HG03025 (cell line): ENCODE data around the gene PDCD1.
"Not testable (repeated sequence)": the region's sequence is repeated elsewhere in the genome, so short reads cannot be mapped to it uniquely, and the experiment has no call there.

ENCODE experiments used
- ATAC-seq: cut with Tn5 transposase; IDR thresholded peaks from one replicate; pipeline ENCODE4 v1.9.1; 2021; ENCODE audit warnings: mild to moderate bottlenecking, moderate library complexity; ENCODE audit not compliant: unreplicated experiment, low FRiP score

Gene PDCD1

DNA sequence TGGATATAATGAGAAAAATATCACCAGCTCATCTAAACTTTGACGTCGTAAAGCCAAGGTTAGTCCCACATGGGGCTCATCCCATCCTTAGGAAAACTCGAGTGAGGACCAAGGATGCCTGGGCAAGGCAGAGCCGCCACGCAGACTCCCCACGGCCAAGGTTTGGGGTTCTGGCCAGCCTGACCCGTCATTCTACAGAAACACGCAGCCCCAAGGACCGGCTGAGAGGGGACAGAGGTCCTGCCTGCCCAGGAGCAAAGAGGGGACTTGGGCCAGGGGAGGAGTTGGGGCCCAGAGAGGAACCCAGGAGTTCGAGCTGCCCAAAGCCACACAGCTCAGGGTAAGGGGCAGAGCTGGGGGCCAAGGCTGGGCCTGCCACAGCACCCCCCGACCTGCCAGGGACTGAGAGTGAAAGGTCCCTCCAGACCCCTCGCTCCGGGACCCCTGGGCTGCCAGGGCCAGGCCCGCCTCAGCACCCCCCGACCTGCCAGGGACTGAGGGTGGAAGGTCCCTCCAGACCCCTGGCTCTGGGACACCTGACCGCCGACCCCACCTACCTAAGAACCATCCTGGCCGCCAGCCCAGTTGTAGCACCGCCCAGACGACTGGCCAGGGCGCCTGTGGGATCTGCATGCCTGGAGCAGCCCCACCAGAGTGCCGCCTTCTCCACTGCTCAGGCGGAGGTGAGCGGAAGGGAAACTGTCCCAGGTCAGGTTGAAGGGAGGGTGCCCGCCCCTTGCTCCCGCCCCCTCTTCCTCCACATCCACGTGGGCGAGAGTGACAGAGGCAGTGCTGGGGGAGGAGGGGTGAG lies at the start of gene PDCD1:
PDCD1 (minus strand) TSS at position 689 of the 811 bp plus-strand sequence; CDS start at position 633, 56 bp downstream.
- no peak for ATAC-seq

DNA sequence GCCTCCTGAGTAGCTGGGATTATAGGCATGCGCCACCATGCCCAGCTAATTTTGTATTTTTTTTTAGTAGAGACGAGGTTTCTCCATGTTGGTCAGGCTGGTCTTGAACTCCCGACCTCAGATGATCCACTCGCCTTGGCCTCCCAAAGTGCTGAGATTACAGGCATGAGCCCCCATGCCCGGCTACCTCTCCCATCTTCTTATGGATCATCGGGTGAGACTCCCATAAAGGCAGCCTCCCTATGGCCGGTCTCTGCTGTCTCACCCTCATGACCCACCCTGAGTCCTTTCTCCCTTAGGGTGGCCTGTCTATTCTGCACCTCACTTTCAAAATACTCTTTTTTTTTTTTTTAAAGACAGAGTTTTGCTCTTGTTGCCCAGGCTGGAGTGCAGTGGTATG lies 49.1 kb upstream of the PDCD1 start:
- ATAC-seq: not testable (repeated sequence)

DNA sequence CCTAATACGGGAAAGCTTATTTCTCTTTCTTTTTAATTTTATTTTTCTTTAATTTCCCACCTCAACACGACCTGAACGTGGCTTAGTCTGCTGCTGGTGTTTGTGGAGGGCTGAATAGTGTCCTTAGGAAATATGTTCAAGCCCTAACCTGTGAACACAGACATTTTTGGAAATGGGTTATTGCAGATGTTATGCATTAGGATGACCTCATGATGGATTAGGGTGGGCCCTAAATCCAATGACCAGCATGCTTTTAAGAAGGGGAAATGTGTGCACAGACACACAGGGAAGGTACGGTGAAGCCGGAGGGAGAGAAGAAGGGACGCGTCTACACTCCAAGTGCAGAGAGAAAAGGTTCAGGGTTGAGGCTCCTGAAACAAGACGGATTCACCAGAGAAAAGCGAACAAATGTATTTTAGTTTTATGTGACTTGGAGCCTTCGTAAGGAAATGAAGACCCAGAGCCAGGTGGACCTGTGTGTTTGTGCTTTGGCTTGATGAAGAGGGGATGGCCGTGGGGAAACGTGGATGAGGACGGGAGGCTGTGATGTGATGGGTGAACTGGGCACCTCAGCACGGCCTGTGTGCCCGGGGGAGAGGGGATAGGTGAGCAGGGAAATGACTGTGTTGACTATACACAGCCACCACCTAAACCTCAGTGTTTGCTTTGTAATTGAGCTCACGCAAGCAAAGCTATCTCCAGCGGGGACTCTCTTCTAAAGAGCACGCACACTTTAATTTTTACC lies 48.3 kb upstream of the PDCD1 start:
- ATAC-seq: no peak

DNA sequence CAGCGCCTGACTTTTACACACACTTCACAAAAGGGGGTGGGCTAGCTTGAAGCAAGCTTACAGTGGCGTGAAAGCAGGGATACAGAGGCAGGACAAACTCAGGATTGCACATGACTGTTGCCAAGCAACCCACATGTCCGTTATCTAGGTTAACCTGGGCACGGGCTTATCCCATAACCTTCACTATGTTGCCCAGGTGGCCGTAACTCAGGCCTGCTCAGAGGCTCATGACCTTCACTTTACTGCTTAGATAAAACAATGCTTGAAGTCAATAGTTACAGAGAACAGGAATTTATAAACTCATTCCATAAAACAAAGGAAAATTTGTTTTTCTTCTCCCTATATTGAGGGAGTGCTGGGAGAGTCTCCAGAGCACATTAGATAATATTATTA lies 47.7 kb upstream of the PDCD1 start:
- ATAC-seq: not testable (repeated sequence)

DNA sequence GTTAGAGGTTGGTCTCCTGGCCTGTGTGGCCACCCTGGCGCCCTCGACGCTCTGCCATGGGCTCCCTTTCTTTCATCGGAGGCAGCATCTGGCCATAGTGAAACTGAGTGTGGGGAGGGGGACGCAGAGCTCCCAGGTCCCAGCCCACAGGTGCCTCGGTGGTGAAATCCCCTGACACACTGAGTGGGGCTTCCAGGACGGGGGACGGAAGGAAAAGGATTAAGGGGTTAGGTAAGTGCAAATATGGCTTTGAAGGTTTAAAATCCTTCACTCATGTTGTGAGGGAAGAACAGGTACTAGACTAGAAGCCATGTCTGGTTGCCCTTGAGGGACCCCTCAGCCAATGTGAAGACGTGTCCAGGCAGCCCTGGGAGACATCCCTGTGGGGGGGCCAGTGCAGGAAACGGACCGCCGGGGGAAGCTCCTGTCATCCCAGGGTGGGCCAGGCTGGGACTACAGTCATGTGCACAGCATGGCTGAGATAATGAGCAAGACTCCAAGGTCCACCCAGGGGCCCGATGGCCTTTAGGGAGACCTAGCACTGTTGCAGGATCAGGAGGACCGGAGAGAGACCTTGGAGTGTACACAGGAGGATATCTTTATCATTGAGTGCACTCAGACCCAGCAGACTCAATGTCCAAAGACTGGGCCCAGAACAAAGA lies 47.2 kb upstream of the PDCD1 start:
- no peak for ATAC-seq

DNA sequence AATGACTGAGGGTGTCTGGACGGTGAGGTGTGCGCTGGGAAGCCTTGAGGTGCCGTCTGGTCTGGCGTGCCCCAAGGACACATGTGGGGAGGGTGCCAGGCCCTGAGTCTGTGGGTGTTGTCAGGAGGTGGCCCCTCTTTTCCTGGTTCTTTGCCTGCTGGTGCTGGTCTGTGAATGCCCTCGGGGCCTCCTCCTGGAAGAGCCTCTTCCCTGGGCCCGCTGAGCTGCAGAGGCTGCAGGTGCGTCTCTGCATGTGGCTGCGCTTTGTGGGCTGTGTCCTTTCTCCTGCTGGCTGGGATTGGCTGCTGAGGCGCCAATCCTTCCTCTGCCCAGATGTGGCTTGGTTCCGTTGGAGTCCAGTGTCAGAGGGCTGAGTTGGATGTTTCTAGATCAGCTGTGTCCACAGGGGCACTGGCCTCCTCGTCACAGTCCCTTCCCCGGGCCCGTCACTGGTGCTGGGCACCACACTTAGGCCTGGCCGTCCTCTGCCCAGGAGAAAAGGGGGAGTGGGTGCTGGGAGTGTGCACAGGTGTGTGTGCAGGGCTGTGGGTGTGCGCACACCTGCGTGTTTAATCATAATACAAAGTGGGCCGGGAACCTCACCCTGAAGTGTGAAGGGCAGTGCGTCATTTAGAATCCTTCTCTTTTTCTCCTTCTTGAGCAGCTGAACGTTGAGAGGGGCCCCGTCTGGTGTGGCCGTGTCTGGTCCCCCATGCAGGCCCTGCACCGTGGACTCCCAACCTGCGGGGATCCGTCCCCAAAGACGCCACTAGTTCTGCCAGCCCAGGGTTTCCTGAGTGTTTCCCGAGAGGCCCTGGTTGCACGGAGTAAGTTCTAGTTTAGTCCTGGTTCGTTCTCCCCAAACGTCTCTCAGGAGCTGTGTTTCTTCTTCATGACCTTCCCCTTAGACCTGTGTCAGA lies 46.4 kb upstream of the PDCD1 start:
- no peak for ATAC-seq

DNA sequence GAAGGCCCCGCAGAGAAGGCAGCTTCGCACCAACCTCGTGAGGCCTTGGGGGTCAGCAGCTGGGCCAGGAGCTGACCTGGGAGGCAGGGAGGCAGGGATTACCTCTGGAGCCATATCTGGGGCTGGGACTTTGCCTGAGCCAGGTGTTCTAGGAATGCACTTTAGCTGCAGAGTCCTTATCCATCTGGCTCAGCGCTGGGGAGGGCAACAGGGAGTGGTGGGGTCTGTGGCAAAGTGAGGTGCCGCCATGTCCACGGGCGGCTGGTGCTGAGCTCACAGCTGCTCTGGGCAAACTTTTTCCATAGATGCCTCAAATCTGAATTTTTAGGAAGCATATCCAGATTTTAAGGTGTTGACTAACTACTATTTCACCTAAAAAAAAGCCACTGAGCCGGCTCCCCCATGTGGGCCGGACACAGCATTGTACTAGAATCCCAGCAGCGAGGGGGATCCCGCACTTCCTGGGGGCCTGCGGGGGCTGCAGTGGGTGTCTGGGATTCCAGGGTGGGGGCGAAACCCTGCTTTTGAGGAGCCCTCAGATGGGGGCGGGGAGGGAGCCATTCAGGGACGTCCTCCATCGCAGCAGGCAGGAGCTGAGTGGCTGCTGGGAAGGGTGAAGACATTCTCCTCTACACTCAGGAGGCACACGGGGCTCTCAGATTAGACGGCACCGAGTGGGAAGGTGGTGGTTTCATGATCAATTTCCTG lies 45.5 kb upstream of the PDCD1 start:
- no peak for ATAC-seq

DNA sequence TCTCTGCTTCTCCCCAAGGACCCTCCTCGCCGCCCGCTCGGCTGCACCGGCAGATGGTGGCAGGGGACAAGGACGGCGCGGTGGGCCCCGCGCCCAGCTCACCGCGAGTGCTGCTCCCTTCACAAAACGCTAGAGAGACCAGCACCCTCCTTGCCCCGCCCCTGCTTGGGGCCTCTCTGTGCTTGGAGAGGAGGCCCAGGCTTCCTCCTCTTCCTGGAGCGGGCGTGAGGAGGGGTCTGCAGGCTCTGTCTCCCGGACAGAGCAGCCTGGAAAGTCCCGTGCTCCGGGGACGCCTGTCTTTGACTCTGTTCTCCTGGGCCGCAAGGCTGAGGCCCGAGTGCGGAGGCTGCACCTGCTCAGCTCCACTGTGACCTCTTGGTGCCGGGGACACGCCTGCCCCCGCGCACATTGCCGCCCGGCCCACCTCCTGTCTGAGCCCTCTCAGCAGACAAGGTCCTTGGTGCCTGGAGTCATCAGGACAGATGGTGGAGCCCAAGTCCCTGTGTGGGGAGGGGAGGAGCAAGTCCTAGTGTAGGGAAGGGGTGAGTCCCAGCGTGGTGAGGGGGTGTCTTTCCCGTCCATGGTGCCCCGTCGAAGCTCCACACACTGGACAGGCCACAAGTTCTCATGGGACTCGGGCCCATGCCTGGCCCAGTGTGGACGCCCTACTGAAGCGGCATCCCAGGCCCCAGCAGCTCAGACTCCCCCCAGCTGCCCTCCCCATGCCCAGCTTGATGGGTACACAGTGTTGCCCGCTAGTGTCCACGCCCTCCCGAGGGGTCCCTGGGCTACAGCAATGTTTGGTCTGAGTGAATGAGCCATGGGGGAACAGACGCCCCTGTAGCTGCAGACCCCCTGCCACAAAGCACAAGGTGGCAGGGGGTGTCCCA lies 44.7 kb upstream of the PDCD1 start:
- no peak for ATAC-seq

DNA sequence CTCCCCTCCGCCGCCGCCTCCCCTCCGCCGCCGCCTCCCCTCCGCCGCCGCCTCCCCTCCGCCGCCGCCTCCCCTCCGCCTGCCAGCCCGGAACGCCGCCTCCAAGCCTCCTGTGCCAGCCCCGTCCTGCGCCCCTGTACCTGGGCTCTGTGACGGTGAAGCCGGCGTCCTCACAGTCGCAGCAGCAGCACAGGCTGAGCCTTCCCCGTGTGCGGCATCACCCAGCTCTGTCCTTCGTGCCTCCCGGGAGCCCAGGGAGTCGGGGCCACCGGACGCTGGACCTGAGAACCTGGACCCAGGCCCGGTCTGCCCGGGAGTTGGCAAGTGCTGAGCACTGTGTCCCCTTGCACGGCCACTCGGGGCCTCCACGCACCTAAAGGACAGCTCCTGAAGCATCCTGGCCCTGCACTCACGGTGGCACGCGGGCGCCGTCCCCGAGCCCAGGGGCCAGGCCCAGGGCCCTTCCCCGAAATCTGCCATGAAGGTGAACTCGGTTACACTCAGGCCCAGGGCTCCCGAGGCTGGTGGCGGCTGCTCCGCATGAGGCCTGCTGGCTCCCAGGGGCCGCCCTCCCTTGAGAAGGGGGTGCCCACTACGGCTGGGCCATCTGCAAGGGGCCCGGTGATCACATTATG lies 43.8 kb upstream of the PDCD1 start:
- no peak for ATAC-seq

DNA sequence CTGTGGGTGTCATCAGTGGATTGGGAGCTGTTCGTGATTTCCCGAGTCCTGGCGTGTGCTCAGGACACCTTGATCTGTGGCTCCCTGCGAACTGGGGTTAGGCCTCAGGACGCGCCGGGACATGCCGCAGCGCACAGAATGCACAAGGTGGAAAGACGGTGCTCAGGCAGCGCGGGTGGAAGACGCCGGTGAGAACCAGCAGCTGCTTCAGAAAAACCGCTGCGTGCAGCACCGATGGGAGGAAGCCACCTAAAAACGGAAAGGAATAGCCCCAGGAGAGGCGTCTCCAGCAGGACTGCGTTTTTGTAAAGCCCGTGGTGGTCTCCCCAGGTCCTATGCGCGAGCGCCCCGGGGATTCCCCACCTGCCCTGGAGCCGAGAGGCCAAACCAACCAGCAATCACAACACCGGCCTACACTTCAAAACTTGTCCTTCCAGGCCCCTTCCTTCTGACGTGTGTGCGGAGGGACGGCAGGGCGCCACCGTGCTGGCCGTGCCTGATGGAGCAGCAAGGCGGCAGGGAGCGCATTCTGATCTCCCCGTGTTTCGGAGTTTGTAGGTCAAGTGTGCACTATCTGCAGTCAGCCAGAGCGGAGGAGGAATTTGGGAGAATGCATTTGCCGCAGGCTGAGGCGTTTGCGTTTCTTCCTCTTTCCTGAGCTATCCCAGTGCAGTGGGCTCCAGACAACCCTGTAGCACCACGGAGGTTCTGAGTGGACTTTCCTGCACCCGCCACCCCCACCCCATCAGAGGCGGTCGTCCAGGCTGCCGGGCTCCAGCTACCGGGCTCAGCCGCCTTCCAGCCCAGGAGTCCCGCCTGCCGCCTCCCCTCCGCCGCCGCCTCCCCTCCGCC lies 43.0 kb upstream of the PDCD1 start:
- no peak for ATAC-seq

DNA sequence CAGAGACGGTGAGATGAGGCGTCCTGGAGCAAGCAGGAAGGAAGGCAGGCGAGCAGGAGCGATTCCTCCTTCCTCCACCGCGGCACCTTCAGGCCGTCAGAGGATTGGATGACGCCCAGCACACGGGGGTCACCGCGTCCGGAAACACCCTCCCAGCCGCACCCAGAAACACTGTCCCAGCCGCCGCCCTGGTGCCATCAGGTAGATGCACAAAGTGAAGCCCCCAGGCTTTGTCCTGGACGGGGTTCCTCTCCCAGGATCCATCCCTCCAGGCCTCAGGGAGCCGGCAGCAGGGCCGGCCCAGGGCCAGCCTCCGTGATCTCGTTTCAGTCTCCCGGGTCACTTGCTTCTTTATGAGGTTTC lies 42.3 kb upstream of the PDCD1 start:
- no peak for ATAC-seq

DNA sequence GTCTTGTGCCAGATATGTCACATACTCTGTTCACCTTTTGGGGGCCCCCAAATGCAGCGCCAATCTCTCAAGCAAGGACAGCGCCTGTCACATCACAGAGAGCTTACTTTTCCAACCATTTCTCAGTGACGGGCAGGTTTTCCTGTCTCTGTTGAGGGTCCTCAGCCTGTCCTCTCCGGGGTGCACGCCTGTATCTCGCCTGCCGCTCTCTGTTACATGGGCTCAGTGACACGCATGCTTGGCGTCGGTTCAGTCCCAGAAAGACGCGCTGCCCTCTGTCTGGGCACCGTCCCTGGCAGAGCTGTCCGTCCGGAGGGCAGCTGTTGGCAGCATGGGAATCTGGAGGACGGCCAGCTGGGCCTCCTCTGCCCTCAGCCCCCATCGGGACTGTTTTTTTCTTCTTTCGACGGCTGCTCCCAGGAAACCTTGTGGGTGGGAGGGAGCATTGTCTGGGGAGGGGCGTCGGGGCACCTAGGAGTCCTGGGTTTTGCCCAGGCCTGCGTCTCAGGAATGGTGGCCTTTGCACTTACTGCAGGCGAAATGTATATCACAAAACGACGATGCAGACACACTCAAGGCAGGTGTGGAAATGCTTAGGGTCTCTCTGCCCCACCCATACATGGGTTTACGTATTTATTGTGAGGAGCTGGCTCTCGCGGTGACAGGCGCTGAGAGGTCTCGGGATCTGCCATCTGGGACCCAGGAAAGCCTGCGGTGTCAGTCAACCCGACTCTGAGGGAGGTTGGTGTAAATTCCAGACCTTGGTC lies 41.7 kb upstream of the PDCD1 start:
- no peak for ATAC-seq

DNA sequence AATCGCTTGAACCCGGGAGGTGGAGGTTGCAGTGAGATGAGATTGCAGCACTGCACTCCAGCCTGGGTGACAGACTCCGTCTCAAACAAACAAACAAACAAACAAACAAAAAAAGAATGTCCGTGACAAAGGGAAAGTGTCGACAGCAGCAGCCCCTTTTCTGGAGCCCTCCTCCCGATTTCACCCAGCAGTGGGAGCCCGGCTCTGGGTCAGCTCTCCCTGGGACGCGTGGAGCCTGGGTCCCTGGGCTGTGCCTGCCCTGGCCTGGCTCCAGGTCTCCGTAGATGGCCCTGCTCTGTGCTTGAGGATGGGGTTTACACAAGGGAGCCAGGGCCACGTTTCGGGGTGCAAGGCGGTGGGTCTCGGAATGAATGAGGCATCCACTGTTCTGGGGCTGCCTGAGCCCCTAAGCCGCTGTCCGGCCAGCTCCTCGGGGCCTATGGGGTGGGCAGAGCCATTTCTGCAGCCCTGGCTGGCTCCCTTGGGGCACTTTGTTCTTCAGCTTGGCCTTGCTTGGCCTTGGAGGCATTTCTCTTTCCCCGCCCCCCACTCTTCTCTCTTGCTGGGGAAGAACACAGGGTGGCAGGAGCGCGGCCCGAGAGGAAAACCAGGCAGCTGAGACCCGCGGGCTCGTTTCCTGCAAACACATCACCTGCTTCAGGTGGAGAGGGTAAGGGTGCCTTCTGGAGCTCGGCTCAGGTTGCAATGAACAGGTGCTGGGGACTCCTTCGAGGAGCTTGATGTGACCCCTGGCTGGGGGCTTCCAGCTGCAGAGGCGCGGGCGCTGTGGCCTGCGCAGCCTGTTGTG lies 40.0 kb upstream of the PDCD1 start:
- no peak for ATAC-seq

DNA sequence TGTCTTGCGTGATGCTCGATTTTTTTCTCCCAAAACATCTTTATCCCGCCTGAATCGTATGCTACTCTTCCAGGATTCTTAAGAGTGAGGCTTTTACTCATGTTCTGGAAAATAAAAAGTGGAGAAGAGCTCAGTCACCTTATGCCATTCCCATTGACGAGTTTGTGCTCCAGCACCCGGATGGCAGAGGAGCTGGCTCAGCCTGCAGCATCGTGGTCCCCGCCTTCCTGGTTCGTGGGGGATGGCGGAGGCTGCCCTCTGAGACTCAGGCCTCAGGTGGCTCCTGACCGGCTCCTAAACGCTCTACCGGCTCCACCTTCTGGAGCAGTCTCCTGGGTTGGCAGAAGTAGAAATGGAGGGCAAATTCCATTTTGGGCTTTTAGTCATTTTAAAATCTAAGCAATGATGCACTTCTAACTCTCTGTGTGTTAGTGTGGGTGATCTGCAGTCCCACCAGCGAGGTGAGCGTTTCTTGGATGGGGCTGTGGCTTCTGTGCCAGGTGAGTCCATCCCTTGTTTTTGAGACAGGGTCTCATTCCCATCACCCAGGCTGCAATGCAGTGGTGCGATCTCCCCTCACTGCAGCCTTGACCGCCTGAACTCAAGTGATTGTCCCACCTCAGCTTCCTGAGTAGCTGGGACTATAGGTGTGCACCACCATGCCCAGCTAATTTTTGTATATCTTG lies 38.7 kb upstream of the PDCD1 start:
- no peak for ATAC-seq

DNA sequence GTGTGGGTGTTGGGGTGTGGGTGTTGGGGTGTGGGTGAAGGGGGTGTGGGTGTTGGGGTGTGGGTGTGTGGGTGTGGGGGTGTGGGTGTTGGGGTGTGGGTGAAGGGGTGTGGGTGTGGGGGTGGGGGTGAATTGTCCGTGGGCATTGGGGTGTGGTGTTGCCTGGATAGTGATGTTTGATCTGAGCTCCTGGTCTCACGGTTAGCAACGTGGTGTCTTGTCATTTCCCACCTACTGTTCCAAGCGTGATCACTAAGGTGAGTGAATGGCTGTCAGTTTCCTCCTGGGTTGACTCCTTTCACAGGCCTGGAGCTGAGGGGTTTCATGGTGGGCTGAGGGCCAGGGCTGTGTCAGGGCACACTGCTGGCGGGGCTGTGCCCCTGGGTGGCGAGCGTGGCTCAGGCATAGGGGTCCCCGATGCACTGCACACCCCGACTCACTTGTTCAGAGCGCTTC lies 38.1 kb upstream of the PDCD1 start:
- no peak for ATAC-seq
